ENCODE results near the gene CDO1. TPM values are rescaled to one million over a fixed set of nuclear protein-coding genes. Genes with fewer than 3 reads are reported as not detected.
A peak's percentile ranks its signal among the peaks of the same experiment; 100 is the strongest.

Gene CDO1
- total RNA-seq, 1 experiment from 2014 or later: not detected

DNA sequence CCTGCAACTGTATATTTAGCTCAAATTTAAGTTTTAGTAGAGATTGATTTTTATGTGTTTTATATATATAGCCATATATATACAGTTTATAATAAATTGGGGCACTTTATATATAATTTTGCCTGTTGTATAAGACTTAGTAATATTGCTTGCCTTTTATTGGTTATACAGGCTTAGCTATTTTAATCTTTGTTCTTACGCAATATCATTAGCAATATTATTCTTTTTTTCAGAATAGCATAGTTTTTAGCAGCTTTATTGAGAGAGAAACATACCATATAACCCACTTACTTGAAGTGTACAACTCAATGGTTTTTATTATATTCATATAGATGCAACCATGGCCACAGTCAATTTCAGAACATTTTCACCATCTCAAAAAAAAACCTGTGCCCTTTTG lies 28.0 kb downstream of the CDO1 start:
- DNase-seq (ENCODE audit: low spot score): no peak

DNA sequence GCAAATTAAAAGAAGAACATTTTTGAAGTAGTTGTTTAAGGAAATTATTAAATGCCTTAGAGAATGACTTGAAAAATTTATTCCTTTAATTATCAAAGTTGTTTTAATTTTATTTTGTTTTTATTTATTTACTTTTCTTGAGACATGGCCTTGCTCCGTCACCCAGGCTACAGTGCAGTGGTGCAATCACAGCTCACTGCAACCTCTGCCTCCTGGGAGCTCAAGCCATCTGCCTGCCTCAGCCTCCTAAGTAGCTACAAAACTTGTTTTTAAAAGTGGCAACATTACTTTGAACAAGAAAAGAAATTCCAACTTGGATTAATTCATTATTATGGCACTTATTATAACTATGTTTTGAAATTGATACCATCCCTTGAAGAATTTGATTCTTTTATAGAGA lies 29.0 kb downstream of the CDO1 start:
- DNase-seq (ENCODE audit: low spot score): no peak

DNA sequence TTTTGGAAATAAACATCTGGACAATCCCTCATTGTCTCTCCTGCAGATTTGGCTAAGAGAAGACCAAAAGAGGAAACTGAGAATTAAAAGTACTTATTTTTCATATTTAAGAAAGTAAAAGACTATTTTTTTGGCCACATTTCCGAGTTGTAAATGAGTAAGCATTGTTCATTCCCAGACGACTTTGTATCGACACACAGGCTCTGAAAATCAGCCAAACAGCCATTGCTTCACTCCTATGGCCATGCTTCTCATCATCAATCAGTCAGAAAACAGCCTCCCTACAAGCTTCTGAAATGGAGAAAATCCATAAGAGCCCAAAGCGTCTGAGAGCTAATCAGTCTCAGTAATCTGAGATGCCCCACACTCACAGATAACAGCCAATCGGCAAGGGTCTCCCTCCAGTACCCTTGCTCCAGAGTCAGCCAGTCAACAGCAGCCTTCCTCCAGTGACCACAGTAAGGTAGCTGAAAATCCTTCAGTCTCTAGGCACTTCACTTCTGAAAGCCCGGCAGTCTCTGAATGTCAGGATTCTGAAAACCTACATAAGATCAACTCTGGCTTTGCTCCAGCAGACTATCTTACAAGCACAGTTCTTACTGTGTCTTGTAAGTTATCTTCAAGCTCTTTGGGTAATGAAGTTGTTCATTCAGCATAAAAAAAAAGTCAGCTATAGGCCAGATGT lies 30.9 kb downstream of the CDO1 start:
- DNase-seq (ENCODE audit: low spot score): no peak

DNA sequence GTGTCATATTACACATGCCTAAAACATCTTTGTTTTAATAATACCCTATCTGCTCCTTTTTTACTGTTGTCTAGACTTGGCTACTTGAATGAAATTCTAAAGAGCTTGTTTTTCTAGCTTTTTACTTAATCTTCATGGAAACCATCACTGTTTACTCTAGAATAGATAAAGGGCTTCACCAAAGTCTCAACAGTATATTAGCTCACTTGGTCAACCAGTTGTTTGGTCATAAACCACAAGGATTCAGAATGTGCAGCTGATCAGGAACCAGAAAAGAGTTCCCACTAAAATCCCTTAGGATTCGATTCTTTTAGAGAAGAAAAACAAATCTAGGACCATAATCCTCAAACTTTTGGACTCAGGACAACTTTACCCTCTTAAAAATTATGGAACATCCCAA lies 38.0 kb downstream of the CDO1 start:
- no peak for DNase-seq (ENCODE audit: low spot score)

DNA sequence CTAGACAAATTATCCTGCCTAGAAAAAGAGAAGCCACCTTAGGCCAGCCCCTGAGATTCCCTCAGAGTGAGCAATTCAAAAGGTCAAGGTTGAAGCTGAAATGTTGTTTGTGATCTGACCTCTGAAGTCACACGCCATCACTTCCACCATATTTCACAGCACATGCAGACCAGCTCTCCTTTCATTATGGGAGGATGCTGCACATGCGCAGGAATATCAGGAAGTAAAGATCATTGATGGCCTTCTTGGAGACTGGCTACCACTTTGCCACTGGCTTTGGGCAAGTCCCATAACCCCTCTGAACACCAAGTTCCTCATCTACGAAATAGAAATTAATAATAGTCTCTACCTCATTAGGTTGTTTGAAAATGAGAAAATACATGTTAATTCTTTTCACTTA lies 39.5 kb downstream of the CDO1 start:
- no peak for DNase-seq (ENCODE audit: low spot score)

DNA sequence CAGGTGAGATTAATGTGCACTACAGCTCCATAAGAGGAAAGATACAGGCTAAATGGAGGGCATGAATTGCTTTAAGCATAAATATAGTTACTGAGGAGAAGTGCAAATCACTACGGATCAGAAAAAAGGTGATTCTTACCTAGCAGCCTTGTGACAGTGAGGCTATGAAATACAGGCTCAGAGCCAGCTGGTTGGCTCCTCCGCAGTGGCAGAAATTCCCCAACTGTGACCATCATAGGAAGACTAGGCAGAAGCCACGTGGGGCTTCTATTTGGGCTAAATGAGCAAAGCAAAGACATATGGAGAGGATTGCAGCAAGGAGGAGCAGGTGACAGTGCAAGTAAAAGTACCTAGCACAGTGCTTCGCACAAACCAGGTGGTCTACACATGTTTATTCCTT lies 40.5 kb downstream of the CDO1 start:
- no peak for DNase-seq (ENCODE audit: low spot score)

DNA sequence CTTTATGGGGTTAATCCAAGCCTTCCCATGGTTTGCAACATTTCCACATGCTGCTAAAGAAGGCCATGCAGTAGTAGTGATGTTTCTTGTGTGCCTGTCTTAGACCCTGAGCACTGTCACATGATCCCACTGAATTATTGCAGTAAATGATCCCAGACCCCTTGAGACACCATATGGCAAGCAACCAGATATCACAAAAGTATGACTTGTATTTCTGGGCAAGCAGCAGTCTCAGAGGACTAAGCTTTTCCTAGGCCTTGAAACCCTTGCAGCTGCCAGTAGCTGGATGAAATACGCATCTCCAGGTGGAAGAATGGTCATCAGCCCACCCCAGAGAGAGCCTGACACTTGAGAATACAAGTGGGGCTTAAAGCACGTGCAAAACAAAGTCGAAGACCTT lies 41.8 kb downstream of the CDO1 start:
- no peak for DNase-seq (ENCODE audit: low spot score)

DNA sequence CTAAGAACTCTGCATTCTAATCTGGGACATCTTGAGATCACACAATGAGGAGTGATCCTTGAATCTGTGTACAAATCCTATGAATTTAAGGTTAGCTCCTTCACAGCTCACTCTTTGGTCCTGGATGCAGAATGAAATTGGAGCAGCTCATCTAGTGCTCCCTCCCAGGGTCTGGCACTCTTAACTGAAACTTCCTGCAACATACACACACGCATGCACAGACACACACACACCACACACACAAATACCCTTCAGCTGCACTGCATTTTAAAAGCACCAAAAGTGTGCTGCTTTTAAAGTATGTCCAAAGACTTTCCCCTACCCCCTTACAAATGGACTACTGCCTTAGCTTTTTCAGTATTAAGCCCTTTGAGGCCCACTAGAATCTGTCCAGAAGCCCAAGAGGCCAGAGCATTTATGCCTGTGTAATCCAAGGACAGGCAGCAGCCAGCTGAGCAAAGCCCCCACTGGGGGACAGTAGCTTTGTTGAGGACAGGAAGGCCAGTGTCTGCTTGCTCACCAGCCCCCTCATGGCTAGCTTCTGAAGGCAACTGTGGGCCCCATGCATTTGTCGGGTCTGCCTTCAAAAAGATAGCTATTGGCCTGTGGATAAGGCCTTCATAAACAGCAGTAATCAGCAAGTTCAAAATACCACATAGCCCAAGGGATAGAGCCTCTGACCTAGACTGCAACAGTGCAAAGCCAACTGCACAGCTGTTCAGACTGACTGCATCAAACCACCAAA lies 43.6 kb downstream of the CDO1 start:
- DNase-seq (ENCODE audit: low spot score): no peak

DNA sequence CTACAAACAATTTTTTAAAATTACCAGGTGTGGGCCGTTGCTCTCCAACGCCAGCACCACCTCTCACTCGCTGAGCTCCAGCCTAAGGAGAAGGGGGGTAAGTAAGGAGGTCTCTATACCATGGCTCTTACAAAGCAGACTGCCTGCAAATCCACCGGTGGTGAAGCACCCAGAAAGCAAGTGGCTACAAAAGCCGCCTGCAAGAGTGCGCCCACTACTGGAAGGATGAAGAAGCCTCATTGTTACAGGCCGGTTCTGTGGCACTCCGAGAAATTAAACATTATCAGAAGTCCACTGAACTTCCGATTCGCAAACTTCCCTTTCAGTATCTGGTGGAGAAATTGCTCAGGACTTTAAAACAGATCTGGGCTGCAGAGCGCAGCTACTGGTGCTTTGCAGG lies 46.0 kb downstream of the CDO1 start:
- peak; percentile 33 for DNase-seq (ENCODE audit: low spot score)

DNA sequence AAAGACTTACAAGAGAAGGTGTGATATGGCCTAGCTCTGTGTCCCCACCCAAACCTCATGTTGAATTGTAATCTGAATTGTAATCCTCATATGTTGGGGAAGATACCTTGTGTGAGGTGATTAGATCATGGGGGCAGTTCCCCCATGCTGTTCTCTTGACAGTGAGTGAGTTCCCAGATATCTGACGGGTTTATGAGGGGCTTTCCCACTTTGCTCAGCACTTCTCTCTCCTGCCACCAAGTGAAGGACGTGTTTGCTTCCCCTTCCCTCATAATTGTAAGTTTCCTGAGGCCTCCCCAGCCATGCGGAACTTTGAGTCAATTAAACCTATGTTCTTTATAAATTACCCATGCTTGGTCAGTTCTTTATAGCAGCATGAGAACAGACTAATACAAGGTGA lies 49.0 kb downstream of the CDO1 start:
- no peak for DNase-seq (ENCODE audit: low spot score)

DNA sequence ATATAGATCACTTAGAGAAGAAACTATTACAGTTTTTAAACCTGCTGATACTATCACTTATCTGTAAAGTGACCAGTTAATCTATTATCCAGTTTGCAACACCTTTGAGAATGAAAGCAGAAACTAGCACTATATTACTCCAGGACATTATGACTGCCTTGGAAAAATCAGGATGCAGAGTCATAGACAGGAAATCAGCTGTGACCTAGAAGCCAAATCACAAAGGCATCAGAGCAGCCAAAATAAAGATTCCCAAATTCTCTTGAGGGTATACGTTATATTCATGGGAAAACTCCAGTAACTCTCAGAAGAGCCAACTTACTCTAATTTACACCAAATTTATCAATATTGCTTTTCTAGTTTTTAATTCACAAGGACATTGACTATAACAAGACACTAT lies 49.9 kb downstream of the CDO1 start:
- DNase-seq (ENCODE audit: low spot score): no peak

DNA sequence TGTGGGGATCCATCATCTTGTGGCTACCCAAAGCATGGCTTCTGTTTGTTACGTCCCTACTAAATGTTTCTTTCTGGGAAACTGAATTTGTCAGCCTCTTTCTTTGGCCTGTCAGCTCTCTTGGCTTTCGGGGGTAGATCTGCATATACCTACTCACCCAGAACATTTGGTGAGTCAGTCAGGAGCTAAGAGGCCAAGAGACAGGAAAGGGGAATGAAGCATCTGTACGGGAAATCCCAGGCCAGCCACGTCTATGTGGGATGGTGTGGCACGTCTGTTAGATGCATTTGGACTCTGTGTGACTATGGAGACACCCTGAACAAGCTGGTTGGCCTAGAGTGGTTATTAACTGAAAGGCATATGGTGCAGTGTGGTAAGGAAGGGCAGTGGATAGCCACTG lies 58.1 kb downstream of the CDO1 start:
- DNase-seq (ENCODE audit: low spot score): no peak

DNA sequence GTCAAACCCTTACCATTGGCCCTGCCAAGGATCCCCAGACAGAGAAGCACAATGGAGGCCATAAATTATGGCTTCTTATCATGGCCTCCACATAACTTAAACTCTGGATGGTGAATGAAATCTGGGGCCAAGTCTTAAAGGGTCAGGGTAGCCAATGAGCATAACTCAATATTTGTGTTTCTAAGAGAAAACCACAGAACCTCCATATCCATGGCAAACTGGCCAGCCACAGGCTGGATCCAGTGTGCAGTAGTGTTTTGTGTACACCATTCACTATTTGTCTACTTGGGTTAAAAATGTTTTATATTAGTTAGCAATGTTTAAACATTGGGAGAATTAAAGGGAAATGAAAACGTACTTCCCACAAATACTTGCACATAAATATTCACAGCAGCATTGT lies 60.8 kb downstream of the CDO1 start:
- DNase-seq (ENCODE audit: low spot score): no peak

Small RNAs within 50 kb of the gene (small RNA-seq; reads per million reads assigned to genes)
- gene RNU2-49P: 5.6 reads per million, percentile 84 among the genes with 10 or more reads in this experiment

Other genes with a start within 250 kb of the CDO1 start
- 0.47 TPM in 1 of 2 replicates, not detected in the other for gene TICAM2, start 214.2 kb downstream of the CDO1 start, total RNA-seq (2014; rRNA removed; shearing (Covaris generic))
- 336 and 348 TPM in 2 replicates for gene TMED7, start 190.6 kb downstream of the CDO1 start, total RNA-seq (2014; rRNA removed; shearing (Covaris generic))
- gene ATG12, start 24.9 kb upstream of the CDO1 start, total RNA-seq (2014; rRNA removed; shearing (Covaris generic)): 15.8 and 21.1 TPM in 2 replicates
- 22.8 and 28.8 TPM in 2 replicates for gene AP3S1, start 25.3 kb upstream of the CDO1 start, total RNA-seq (2014; rRNA removed; shearing (Covaris generic))
- not detected in 2 replicates for gene LVRN, start 145.8 kb upstream of the CDO1 start, total RNA-seq (2014; rRNA removed; shearing (Covaris generic))
- gene ARL14EPL, start 215.8 kb upstream of the CDO1 start, total RNA-seq (2014; rRNA removed; shearing (Covaris generic)): not detected in 2 replicates

Data from HT-29 (cell line).